ENCODE data around the gene MYH14.

MYH14 gene

DNA sequence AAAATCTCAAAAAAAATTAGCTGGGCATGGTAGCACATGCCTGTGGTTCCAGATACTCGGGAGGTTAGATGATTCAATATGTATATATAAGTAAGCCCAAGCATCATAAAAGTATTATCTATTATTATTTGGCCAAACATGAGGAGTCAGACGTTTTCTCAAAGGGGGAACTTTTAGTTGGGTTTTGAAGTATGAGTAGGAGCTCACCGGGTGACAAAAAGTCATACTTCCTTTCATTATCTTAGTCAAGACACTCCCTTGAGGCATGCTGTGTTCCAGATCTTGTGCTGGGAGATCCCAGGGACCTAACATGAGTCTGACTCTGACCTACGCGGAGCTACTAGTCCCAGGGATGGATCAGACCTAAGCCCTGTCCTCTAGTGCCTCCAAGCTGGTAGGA is 8.2 kb upstream of the MYH14 start:
- DNase-seq (ENCODE audit: low spot score) = no peak

DNA sequence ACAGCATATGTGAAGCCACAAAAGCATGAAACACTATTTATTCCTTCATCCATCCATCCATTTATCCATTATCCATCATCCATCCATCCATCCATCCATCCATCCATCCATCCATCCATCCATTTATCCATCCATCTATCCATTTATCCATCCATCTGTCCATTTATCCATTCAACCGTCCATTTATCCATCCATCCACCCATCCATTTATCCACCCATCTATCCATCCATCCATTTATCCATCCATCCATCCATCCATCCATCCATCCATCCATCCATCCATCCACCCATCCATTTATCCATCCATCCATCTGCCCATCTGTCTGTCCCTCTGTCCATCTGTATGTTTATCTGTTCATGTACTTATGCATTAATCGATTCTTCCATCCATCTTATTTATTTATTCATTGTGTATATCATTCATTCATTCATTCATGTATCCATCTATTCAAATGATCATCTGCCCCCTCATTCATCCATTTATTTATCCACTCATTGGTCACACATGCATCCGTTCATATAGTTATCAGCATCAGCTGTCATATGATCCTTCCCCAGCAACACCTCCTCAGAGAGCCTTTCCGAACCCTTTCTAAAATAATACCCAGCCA is 7.0 kb upstream of the MYH14 start:
- DNase-seq (ENCODE audit: low spot score) = no peak

DNA sequence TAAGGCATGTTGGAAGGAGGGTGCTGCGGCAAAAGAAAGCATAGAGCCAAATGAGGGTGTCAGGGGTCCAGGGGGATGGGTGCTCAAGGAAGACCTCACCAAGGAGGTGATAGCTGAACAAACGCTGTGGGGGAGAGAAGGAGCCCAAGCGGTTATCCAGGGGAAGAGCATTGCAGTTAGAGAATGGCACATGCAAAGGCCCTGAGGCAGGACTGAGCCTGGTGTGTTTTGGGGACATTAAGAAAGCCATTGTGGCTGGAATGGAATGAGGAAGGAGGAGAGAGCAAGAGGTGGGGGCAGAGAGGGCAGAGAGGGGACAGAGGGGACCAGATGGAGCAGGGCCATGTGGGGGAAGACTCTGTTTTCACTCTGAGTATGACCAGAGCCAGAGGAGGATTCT is 6.1 kb upstream of the MYH14 start:
- DNase-seq (ENCODE audit: low spot score) = no peak

DNA sequence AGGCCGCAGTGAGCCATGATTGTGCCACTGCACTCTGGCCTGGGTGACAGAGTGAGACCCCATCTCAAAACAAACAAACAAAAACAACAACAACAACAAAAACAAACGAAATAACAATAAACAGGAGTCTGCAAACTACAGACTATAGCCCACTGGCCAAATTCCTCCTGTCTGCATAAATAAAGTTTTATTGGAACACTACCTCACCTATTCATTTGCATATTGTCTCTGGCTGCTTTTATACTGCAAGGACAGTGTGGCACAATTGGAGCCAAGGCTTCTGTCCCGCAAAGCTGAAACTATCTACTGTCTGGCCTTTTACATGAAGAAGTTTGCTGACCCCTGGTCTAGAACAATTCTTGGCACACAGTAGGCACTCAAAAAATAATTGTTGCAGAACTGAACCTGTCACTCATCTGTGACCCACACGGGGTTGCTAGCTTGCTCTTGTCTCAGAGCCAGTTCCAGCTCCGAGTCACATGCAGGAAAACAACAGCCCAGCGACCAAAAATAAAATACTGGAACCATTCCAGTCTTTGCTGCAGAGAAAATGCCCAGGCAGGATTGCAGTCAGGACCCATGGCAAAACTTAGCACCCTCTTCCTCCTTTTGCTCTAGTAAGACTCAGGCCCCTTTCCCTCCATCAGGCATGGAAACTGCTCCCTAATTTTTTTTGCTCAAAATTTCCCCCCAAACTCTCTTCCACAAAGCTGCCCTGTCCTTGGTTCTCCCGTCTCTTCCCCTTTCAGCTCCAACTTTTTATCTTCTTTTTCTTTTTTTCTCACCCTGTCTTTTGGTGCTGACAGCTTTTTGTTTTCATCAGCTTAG is 4.8 kb upstream of the MYH14 start:
- DNase-seq (ENCODE audit: low spot score) = no peak

DNA sequence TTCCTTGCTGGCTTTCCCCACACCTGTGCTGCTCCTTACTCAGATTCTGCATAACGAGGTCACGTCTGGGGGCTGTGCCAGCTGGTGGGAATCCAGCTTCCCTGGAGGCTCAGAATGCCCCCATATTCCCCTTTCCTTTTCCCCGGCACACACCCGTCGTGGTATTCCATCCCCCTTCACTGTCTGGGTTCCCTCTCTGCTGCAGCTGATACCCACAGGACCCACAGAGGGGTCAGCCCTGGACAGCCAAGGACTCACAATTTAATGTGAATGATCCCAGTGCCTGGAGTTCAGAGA is 4.2 kb upstream of the MYH14 start:
- DNase-seq (ENCODE audit: low spot score) = no peak

DNA sequence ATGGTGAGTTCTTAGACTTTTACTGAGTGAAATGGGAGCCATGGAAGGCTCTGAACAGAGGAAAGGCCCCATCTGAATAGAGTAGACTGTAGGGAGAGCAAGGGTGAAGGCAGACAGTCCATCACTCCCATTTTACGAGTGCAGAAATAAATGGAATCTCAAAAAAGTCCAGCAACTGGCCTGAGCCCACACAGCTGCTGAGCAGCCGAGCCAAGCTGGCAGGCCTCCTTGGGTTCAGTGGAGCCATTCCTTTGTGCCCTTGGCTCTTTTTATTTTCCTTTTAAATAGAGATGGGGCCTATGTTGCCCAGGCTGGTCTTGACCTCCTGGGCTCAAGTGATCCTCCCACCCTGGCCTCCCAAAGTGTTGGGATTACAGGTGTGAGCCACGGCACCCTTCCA is 1.0 kb upstream of the MYH14 start:
- no peak for DNase-seq (ENCODE audit: low spot score)

DNA sequence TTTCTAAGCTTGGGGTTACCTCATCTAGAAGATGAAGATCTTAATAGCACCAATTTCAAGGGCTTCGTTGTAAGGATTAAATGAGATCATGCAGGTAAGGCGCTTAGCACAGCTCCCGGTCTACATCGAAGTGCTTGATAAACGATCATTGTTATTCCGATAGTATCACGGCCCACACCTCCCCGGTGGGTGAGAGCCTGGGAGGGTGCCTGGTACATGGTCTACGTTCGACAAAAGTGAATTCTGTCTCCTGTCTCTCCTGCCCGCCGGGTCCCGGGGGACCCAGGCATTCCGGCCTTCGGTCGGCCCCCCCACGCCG is 501 bp upstream of the MYH14 start:
- DNase-seq (ENCODE audit: low spot score) = no peak

DNA sequence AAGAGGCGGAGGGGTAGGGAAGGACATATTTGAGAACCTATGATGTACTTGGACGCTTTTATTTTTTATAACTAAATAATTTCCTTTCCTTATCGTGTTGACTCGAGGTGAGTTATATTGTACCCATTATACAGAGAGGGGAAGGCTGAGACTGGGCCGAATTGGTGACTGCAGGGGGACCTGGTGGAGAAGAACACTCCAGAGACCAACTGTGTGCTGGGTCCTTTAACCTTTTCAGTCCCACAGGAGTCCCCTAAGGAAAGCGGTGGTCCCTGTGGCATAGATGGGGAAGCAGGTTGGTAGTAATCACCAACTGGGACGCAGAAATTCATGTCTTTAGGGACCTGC is 633 bp downstream of the MYH14 start:
- no peak for DNase-seq (ENCODE audit: low spot score)

DNA sequence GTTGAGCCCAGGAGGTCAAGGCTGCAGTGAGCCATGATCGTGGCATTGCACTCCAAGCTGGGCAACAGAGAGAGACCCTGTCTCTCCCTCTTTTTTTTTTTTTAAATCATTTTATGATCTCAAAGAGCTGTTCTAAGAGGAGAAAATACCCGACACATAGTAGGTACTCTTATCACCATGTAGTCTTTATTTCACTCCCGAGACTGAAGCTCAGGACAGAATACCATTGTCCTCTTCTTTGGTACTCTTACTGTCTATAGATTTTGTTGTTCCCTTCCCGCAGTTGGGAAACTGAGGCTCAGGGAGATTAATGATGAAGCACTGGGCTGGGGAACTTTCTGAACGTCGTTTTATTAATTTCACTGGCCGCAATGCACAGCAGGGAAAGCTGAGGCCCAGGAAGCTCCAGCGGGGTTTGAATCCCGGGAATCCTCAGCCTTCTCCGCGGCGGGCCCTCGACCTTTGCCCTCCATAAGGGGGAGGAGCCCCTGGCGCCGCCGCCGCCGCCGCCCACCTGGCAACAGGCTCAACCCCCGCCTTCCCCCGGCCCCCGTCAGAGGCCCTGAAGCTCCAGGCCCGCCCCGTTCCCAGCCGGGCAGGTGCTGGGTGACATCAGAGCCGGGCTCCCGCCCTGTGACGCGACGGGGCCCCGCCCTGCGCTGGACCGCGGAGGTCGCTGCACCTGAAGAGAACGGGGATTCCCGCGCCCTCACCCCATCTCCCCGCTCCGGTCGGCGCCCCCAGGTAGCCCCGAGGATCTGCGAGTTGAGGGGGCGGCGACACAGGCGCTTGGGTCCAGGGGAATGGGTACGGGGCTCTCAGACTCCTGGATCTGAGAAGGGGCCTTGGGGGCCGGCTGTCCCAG is 1.6 kb downstream of the MYH14 start:
- DNase-seq (ENCODE audit: low spot score) = no peak

DNA sequence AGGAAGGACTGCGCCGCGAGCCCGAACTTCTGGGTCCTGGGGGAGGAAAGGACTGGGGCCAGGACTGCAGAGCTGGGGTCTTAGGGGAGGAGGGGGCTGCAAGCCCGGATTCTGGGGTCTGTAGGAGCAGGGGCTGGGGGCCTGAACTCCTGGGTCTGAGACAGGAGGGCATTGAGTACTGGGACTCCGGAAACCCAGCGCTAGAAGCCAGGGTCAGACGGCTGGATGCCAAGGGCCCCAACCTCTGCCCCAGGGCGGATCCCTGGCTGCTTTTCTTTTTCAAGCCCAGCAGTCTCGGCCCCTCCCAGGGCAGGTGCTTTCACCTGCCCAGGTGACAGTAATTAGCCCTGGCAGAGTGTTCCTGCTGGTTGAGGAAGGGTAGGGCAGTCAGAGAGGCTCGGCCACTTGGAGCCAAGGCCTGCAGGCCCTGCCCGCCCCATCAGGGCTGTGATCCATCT is 2.3 kb downstream of the MYH14 start:
- no peak for DNase-seq (ENCODE audit: low spot score)

DNA sequence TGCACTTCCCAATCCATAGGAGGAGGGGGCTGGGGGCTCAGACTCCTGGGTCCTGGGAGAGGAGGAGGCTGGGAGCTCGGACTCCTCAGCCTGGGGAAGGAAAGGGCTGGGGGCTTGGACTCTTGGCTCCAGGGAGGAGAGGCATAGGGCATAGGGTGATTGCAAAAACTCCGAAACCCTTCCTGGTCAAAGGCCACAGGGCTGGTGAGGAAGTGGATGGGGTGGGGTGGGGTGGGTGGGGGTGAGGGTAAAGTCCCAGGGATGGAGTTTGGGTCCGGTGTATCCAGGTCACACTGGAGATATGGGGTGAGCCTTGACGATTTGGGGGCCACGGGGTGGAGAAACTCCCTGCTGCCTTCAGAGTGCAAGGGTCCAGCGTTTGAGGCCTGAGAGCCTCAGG is 2.8 kb downstream of the MYH14 start:
- DNase-seq (ENCODE audit: low spot score) = no peak

DNA sequence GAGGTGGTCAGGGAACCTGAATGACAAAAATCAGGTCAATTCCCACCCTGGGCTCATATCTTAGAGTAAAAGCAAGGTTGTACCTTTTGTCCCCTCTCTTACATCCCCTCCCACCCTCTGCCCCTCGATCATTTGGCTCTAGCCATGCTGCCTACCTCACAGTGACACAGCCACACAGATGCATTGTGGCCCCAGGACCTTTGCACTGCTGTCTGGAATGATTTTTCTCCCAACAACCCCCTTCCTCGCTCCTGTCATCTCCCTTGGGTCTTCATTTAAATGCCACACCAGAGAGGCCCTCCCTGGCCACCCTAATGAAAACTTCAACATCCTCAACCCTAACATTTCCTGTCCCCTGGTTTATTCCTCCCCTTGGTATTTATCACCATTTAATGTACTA is 4.3 kb downstream of the MYH14 start:
- no peak for DNase-seq (ENCODE audit: low spot score)

DNA sequence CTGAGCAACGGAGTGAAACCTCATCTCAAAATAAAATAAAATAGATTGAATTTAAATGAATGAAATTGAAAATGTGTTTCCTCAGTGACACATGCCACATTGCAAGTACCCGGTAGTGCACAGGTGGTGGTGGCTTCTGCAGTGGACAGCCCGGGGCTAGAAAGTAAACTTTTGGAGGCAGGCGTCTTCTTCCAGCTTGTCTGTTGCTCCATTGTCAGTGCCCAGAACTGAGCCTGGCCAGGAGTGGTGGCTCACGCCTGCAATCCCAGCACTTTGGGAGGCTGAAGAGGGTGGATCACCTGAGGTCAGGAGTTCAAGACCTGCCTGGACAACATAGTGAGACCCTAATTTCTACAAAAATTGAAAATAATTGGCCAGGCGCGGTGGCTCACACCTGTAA is 5.7 kb downstream of the MYH14 start:
- DNase-seq (ENCODE audit: low spot score) = no peak

DNA sequence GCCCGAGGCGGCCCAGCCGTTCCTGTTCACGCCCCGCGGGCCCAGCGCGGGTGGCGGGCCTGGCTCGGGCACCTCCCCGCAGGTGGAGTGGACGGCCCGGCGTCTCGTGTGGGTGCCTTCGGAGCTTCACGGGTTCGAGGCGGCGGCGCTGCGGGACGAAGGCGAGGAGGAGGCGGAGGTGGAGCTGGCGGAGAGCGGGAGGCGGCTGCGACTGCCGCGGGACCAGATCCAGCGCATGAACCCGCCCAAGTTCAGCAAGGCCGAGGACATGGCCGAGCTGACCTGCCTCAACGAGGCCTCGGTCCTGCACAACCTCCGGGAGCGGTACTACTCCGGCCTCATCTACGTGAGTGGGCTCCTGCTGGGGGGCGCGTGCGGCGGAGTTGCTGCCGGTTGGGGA is 7.0 kb downstream of the MYH14 start:
- DNase-seq (ENCODE audit: low spot score) = no peak

DNA sequence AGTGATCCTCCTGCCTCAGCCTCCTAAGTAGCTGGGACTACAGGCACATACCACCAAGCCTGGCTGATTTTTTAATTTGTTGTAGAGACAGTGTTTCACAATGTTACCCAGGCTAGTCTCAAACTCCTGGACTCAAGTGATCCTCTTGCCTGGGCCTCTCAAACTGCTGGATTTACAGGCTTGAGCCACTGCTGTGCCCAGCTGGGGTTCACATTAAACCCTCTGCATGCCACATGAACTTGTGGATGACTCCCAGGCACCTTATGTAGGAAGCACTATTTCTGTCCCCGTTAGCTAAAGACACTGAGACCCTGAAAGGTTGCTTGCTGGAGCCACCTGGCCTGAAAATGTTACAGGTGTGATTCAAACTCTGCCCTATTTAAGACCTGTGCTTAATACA is 10.5 kb downstream of the MYH14 start:
- no peak for DNase-seq (ENCODE audit: low spot score)

DNA sequence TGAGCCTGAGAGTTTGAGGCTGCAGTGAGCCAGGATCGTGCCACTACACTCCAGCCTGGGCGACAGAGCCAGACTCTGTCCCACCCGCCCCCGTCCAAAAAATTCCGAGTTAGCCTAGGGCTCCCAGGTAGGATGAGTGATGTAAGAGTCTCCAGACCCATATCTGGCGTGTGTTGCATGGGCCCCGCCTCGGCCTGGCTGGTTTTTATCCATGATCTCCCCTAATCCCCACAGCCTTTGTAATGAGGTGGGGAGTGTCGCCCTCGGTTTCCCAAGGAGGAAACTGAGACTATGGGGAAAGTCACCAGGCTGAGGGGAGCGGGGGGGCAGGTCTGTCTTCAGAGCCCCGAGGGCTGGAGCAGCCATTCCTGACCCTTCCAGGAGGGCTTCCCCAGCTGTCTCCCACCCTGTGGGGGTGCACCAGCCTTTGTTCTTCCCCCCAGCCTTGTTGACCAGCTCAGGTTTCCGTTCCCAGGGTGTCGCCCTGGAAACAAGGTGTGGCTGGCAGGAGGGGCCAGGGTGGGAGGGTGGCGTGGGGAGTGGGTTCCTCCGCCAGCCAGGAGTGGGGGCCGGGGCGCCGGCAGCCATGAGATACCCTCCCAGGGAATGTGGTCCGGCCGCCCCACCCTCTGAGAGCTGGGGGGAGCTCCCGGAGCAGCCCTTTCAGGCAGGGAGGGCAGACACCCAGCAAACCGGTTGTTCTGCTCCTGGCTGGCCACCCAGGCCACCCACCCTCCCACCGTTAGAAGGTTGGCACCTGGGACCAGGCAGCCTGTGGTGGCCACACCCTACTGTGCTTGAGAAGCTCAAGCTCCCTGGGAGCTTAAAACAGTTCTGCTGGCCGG is 11.5 kb downstream of the MYH14 start:
- DNase-seq (ENCODE audit: low spot score) = no peak

DNA sequence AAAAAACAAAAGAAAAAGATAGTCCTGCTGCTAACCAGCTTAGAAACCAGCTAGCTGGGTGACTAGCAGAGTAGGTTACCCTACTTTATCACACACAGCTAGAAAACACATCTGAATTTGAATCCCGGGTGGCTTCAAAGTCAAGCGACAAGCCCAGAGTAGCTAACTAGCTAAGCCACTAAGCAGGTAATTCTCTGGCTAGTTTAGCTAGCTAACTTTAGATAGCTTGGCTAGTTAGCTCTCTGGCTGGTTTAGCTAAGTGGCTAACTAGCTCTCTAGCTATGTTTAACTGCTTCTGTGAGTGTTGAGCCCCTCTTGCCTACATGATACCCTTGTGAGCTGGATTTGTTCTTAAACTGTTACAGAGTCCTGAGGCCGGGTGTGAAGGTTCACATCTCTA is 12.4 kb downstream of the MYH14 start:
- no peak for DNase-seq (ENCODE audit: low spot score)

DNA sequence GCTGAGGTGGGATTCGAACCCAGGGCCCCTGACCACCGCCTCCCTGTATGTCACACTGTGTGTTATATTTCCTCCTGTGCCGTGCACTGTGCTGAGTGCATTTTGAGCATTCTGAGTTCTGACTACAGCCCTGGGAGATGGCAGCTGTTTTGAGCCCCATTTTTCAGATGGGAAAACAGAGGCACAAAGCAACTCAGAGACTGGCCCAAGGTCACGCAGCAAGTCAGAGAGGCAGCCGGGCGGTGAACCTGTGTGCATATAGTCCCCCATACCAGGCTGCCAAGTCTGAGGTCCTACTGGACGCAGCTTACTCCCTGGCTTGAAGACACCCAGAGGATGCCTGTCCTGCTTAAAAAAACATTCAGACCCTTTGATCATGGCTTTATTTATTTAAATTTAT is 17.7 kb downstream of the MYH14 start:
- DNase-seq (ENCODE audit: low spot score) = no peak

DNA sequence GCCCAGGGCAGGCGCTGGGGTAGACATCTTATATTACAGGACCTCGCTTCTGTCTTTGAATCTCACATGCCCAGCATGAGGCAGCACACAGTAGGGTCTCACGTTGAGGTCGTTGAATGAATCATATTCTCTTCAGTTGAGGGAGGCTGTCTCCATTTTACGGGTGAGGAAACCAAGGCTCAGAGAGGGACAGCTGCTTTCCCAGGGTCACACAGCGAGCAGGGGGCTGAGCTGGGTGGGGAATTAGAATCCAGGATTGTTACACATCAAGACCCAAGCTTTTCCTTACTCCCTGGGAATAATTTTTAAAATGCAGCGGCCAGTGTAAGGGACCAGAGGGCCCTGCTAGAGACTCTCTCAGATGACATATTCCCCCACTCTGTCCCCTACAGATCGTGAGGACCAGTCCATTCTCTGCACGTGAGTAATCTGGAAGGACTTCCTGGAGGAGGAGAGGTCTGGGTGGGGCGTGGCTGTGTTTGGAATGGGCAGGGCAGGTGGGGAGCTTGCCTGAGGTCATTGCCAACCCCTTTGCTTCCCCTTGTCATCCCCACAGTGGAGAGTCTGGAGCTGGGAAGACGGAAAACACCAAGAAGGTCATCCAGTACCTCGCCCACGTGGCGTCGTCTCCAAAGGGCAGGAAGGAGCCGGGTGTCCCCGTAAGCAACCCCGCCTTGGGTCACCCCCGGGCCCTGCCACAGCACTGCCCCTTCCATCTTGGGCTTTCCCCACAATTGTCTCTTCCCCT is 19.4 kb downstream of the MYH14 start:
- DNase-seq (ENCODE audit: low spot score) = no peak

DNA sequence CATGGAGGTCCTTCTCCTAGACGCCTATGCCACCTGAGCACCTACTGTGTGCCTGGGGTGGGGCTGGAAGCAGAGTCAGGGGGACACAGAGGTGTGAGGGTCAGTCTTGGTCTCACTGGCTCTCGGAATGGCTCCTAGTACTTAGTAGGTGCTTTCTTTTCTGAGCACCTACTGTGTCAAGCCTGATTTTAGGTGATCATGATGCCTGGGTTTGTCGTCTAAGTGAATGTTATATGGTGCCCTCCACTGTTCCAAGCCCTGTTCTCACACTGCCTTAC is 20.0 kb downstream of the MYH14 start:
- no peak for DNase-seq (ENCODE audit: low spot score)

DNA sequence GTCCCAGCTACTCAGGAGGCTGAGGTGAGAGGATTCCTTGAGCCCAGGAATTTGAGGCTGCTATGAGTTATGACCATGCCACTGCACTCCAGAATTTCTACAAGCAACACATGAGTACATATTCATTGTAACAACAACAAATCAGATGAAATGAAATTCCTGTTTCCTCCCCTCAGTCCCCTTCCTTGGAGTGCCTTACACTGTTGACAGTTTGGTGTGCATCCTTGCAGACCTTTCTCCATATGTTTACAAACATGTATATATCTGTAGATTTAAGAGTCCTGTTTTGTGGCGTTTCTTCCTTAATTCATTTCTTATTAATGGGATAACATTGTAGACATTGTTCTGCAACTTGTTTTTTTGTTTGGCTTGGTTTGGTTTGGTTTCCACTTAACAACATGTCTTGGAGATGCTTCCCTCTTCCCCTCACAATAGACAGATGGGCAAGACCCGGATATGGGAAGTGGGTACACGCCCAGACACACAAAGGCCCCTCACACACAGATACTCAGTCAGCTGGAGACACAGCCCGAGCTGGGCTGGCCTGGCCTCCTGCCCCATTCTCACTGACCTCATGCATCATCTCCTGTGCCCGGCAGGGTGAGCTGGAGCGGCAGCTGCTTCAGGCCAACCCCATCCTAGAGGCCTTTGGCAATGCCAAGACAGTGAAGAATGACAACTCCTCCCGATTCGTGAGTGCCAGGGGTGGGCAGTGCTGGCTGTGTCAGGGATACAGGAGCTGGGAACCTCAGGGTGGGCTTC is 21.7 kb downstream of the MYH14 start:
- no peak for DNase-seq (ENCODE audit: low spot score)

Measured in hepatic stellate cell (primary cell).